Nucleus accumbens (tissue), 56 donors: ENCODE measurements around the gene BCL2L15.

Experiments
- DNase-seq, 56 donors: peaks; one replicate each; lab custom pipeline; 2025; lab: John Stamatoyannopoulos, UW

BCL2L15 gene

GRCh38 chr1:113887402-113888175 lies at the start of gene BCL2L15:
TSS of gene BCL2L15 (minus strand) at chr1:113887581. CDS start at chr1:113887375, 206 bp downstream.
- no peak for DNase-seq

DNA sequence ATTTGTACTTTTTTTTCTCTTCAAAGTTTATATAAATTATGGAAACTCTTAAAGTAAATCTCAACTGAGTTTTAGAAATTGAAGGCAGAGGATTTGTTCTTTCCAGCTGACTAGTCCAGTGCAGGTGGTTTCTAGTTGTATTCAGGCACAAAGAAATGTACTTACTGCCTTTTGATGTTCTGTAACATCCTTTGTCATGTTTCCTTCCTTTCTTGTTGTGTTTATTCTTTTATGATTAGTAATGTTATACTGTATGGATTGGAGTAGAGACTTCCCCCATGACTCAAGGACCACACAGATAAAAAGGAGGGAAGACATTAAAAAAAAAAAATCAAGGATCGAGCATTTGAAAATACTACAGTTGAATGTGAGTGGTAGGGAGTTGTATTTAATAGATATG lies 49.8 kb upstream of the BCL2L15 start:
- no peak for DNase-seq

GRCh38 chr1:113935970-113936369 lies 48.6 kb upstream of the BCL2L15 start:
- DNase-seq, result no peak

GRCh38 chr1:113935176-113935575 lies 47.8 kb upstream of the BCL2L15 start:
- DNase-seq, result no peak

- peak in 2 of 56 donors; percentile 11 to 14 for DNase-seq
These were observed 47.2 kb upstream of the BCL2L15 start for GRCh38 chr1:113934511-113935055.

DNA sequence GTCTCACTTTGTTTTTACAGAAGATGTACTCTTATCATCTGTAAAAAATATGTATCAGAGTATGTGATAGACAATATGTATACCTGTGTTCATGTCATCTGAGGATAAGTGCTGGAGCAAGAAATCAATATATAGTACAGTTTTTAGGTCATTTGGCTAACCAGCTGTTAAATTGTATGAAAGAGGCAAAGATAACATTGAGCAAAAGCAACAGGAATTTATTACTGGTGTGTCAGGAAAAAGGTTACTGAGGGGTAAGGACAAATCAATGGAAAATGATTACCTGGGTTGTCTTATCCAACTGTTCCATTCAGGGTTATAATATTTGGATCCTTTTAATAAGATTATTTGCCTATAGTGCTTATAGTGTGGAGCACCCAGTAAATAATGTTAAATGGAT lies 46.6 kb upstream of the BCL2L15 start:
- DNase-seq, result no peak

DNA sequence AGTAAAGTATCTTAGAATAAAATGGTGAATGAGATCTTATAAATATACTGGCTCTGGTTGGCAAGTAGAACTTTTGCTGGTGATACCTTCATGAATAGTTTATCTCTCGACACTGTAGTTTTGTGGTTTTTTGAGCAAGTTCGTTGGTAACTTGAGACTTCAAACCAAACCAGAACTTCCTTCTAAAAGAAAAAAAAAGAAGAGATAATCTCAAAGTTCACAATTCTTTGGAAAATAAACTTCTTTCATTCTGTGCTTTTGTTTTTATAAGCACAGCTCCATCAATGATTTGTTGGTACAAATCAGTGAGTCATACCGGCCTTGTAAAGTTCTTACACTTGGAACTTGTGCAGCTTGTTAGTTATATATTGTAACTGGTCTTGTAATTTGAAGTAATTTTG lies 44.1 kb upstream of the BCL2L15 start:
- DNase-seq, result no peak

GRCh38 chr1:113930499-113931161 lies 43.2 kb upstream of the BCL2L15 start:
- peak in 1 of 56 donors; percentile 14 for DNase-seq

GRCh38 chr1:113929750-113930498 lies 42.5 kb upstream of the BCL2L15 start:
- DNase-seq, result peak in 26 of 56 donors; percentile 20 to 76 (median 52)

GRCh38 chr1:113928941-113929749 lies 41.8 kb upstream of the BCL2L15 start, which contains the start of gene HIPK1:
TSS of gene HIPK1 (plus strand) at chr1:113929324.
- DNase-seq, result peak; percentile 61 to 96 (median 88)

DNA sequence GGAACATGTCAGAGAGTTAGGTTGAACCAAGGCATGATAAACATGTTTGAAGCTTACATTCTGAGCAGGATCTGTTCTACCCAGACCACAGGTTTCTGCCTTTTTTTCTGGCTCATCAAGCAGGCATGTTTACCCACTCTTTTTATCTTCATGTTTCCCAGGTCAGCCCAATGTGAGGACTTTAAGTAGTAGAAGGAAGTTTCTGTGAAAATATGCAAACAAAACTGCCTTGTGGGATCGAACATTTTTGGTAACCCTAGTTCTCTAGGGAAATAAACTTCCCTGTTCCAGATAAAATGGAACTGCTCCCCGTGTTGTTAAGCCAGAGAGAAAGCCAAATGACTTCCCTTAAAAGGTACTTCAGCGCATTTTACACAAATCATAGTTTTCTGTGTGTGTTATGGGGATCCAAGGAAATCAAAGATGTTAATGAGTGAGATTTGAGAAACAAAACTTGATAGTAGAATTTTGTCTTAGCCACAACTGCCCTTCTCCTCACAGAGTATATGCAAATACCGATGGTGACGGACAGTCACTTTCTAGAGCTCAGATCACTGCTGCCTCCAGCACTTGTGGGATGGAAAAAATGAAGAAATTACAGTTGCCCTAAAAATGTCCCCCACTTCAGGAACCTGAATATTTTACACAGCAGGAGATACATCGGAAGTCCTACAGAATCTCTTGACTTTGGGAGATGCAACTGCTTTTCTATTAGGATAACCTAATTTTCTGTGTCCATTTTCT lies 41.0 kb upstream of the BCL2L15 start:
- peak in 1 of 56 donors; percentile 61 for DNase-seq

DNA sequence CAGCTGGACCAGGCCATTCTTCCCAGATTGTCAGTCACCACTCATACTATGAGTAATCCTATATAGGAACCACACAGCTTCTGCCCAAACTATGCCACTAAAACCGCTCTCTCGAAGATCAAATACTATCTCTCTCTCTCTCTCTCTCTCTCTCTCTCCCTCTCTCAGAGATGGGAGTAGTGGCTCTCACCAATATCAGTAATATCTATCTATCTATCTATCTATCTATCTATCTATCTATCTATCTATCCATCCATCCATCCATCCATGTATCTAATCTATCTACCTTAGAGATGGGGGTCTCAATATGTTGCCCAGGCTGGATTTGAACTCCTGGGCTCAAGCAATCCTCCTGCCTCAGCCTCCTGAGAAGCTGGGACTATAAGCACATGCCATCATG lies 37.1 kb upstream of the BCL2L15 start:
- DNase-seq, result no peak

- DNase-seq, result no peak
These were observed 35.6 kb upstream of the BCL2L15 start for GRCh38 chr1:113922957-113923356.

- DNase-seq, result no peak
These were observed 30.9 kb upstream of the BCL2L15 start for GRCh38 chr1:113918243-113918642.

DNA sequence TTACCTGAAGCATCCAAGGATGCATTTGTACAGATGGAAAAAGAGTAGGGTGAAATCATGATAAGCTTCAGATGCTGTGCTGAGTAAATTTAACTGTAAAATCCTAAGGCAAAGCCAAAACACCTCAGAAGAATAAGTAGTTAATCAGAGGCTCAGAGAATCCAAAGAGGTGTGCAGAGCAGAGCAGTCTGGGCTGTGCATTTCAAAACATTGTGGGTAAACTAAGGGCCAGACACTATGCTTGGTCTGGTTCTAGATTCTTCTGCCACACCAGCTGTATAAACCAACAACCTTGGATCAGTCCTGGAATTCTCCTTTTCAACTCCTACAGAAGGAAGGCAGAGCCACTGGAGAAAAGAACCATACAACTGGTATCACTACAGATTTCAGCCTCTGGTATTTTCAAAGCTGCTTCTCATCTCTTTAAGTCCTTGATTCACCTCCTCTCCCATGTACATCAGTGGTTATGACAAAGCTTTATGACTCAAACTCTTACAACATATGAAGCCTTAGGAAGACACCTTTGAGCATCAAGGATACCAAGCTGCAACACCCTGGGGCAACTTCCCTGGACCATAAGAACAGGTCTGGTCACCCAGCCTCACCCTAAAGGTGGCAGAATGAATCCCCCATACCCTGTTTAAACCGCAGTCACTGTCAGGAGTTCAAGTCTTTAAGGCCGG lies 30.2 kb upstream of the BCL2L15 start:
- DNase-seq, result no peak

GRCh38 chr1:113916974-113917373 lies 29.6 kb upstream of the BCL2L15 start:
- DNase-seq, result no peak

GRCh38 chr1:113913887-113914664 lies 26.7 kb upstream of the BCL2L15 start:
- DNase-seq, result no peak

DNA sequence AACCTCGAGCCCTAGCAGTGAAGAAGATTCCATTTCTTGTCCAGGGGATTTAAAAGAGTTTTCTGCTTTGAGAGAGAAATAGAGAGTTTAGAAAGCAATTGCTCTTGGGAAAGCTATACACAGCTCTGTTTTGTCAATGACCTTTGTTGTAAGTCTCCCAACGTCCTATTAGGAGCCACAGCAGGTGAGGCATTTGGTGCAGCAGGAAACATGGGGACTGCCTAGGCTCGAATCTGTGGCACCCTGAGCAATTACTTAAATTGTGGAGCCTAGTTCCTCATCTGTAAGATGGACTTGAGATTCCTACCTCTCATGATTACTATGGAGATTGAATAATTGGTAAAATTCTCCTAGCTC lies 25.9 kb upstream of the BCL2L15 start:
- no peak for DNase-seq
